Astrocyte (in vitro differentiated cells and primary cell): ENCODE data around the gene PDGFD. TPM values are rescaled to one million over a fixed set of nuclear protein-coding genes. Genes with fewer than 3 reads are reported as not detected.

ENCODE experiments used
- DNase-seq: peaks from one replicate; pipeline ENCODE4 v3.0.0-alpha.2; 2010; ENCODE audit warnings: low read depth
- FAIRE-seq: peaks from 2 replicates; lab custom pipeline; 2011; peaks lifted over from hg19 to GRCh38; lab: Jason Lieb, UNC
- H2AFZ ChIP-seq: 2 replicates; pipeline ENCODE4 v1.6.0; 2012; ENCODE audit warnings: low read depth, low read length, inconsistent platforms
- H3K27ac ChIP-seq: 2 replicates; pipeline ENCODE4 v1.5.1; 2011; ENCODE audit warnings: low read depth, low read length, inconsistent platforms
- H3K27me3 ChIP-seq: 2 replicates; pipeline ENCODE4 v1.6.0; 2011; ENCODE audit warnings: low read length, inconsistent platforms; ENCODE audit not compliant: insufficient read depth
- H3K36me3 ChIP-seq: 2 replicates; pipeline ENCODE4 v1.5.1; 2011; ENCODE audit warnings: low read length, inconsistent platforms; ENCODE audit not compliant: insufficient read depth
- H3K4me1 ChIP-seq: 2 replicates; pipeline ENCODE4 v1.5.1; 2011; ENCODE audit warnings: low read length, inconsistent platforms; ENCODE audit not compliant: insufficient read depth
- H3K4me2 ChIP-seq: 2 replicates; pipeline ENCODE4 v1.6.0; 2012; ENCODE audit warnings: low read length, inconsistent platforms
- H3K4me3 ChIP-seq: 2 replicates; pipeline ENCODE4 v1.5.1; 2011; ENCODE audit warnings: low read depth, mild to moderate bottlenecking, low read length, inconsistent platforms; ENCODE audit not compliant: insufficient read depth
- H3K79me2 ChIP-seq: 2 replicates; pipeline ENCODE4 v1.6.0; 2012; ENCODE audit warnings: mild to moderate bottlenecking, low read length, inconsistent platforms; ENCODE audit not compliant: insufficient read depth
- H3K9ac ChIP-seq: 2 replicates; pipeline ENCODE4 v1.6.0; 2012; ENCODE audit warnings: mild to moderate bottlenecking, low read length, inconsistent platforms
- H3K9me3 ChIP-seq: 2 replicates; pipeline ENCODE4 v1.5.1; 2012; ENCODE audit warnings: low read depth, mild to moderate bottlenecking, low read length, inconsistent platforms; ENCODE audit not compliant: insufficient read depth
- H4K20me1 ChIP-seq: 2 replicates; pipeline ENCODE4 v1.6.0; 2012; ENCODE audit warnings: low read length, inconsistent platforms; ENCODE audit not compliant: insufficient read depth
- H3K27ac Mint-ChIP-seq: one replicate; pipeline ENCODE4 v1.8.0; 2021; ENCODE audit warnings: mild to moderate bottlenecking, mixed read lengths; ENCODE audit not compliant: unreplicated experiment
- H3K27me3 Mint-ChIP-seq: one replicate; pipeline ENCODE4 v1.8.0; 2021; ENCODE audit warnings: low read depth, mixed read lengths; ENCODE audit not compliant: unreplicated experiment
- H3K36me3 Mint-ChIP-seq: one replicate; pipeline ENCODE4 v1.8.0; 2021; ENCODE audit warnings: low read depth, mixed read lengths; ENCODE audit not compliant: unreplicated experiment
- H3K4me1 Mint-ChIP-seq: one replicate; pipeline ENCODE4 v1.8.0; 2021; ENCODE audit warnings: low read depth, mixed read lengths; ENCODE audit not compliant: unreplicated experiment
- H3K4me3 Mint-ChIP-seq: one replicate; pipeline ENCODE4 v1.8.0; 2021; ENCODE audit warnings: mild to moderate bottlenecking, moderate library complexity, mixed read lengths; ENCODE audit not compliant: unreplicated experiment
- H3K9me3 Mint-ChIP-seq: one replicate; pipeline ENCODE4 v1.8.0; 2021; ENCODE audit warnings: mild to moderate bottlenecking, mixed read lengths; ENCODE audit not compliant: unreplicated experiment
- EZH2 ChIP-seq: IDR thresholded peaks from 2 replicates; pipeline ENCODE4 v1.6.1; 2012; ENCODE audit warnings: mild to moderate bottlenecking, low read length, inconsistent platforms; ENCODE audit not compliant: insufficient read depth
- total RNA-seq: library from RNA; stranded (reverse); gene quantifications from 2 replicates; pipeline ENCODE4 v1.2.1, GENCODE V29; 2021
- TF ChIP-seq, protein P1 (sequence below): IDR thresholded peaks from 2 replicates; pipeline ENCODE4 v1.5.1; 2011; ENCODE audit warnings: low read depth, mild to moderate bottlenecking, inconsistent platforms, low read length, moderate library complexity; ENCODE audit not compliant: insufficient read depth

PDGFD gene
- total RNA-seq, 1 donor from 2014 or later = 2.6 TPM

DNA sequence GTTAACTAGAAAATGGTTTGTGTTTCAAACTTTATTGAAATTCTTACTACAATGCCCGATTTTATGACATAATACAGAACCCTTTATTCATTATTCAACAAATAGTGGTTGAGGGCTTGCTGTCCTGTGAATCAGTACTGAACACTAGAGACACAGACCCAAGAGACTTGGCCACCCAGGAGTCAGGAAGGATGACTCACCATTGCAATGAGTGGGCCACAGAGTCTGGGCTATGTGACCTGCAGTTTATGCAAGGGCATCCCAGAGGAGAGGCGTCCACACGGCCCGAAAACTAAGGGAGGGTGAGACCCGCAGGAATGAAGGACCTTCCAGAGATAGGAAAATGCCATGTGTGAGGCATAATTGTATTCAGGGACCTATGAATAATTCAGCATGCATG lies 271.3 kb downstream of the PDGFD start:
- Mint-ChIP-seq H3K36me3 (no peaks in the 10 kb centered on the region), H3K9me3 (peaks cover 7% of the 10 kb centered on the region), H3K27me3 (no peaks in the 10 kb centered on the region), H3K27ac (no peak overlapping the region), H3K4me1 (peaks cover 18% of the 10 kb centered on the region), H3K4me3 (no peak overlapping the region)
- no peaks in the 10 kb centered on the region for H4K20me1 ChIP-seq
- no peak overlapping the region for H2AFZ ChIP-seq
- peak; percentile 41 for FAIRE-seq
- TF ChIP-seq, protein P1, sequence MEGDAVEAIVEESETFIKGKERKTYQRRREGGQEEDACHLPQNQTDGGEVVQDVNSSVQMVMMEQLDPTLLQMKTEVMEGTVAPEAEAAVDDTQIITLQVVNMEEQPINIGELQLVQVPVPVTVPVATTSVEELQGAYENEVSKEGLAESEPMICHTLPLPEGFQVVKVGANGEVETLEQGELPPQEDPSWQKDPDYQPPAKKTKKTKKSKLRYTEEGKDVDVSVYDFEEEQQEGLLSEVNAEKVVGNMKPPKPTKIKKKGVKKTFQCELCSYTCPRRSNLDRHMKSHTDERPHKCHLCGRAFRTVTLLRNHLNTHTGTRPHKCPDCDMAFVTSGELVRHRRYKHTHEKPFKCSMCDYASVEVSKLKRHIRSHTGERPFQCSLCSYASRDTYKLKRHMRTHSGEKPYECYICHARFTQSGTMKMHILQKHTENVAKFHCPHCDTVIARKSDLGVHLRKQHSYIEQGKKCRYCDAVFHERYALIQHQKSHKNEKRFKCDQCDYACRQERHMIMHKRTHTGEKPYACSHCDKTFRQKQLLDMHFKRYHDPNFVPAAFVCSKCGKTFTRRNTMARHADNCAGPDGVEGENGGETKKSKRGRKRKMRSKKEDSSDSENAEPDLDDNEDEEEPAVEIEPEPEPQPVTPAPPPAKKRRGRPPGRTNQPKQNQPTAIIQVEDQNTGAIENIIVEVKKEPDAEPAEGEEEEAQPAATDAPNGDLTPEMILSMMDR = no peak
- TF ChIP-seq EZH2 = no peak
- H3K27ac ChIP-seq = no peak overlapping the region
- peak; percentile 78 for DNase-seq
- no peaks in the 10 kb centered on the region for H3K9me3 ChIP-seq
- peaks cover 5% of the 10 kb centered on the region for H3K4me1 ChIP-seq
- H3K9ac ChIP-seq = no peak overlapping the region
- no peaks in the 10 kb centered on the region for H3K27me3 ChIP-seq
- no peaks in the 10 kb centered on the region for H3K79me2 ChIP-seq
- no peaks in the 10 kb centered on the region for H3K36me3 ChIP-seq
- peak overlapping the region; percentile 17 for H3K4me2 ChIP-seq
- H3K4me3 ChIP-seq = no peak overlapping the region

DNA sequence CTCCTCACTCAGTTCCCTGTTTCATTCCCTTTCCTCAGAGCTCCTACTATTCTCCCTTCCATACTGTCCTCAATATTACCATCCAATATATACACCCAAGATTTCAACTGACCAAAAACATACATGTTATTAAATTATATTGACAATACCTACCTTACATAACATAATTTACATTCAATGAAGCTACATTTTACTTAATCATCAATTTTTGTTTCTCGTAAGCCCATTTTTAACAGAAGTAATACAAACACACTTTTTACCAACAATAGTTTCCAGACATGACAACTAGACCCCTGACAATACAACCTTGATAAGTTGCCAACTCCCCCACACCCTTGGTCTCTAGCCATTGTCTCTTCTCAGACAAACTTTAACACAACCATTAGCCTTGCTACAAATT lies 273.3 kb downstream of the PDGFD start:
- Histone ChIP-seq H3K36me3 (no peaks in the 10 kb centered on the region), H3K27ac (no peak overlapping the region), H3K4me3 (no peak overlapping the region), H3K4me1 (peaks cover 5% of the 10 kb centered on the region), H3K27me3 (no peaks in the 10 kb centered on the region), H2AFZ (no peak overlapping the region), H3K9me3 (no peaks in the 10 kb centered on the region), H3K9ac (no peak overlapping the region), H3K79me2 (no peaks in the 10 kb centered on the region), H4K20me1 (no peaks in the 10 kb centered on the region), H3K4me2 (no peak overlapping the region)
- DNase-seq (no peak), FAIRE-seq (no peak)
- peaks cover 16% of the 10 kb centered on the region for H3K4me1 Mint-ChIP-seq
- H3K27me3 Mint-ChIP-seq = no peaks in the 10 kb centered on the region
- H3K4me3 Mint-ChIP-seq = no peak overlapping the region
- TF ChIP-seq EZH2 = no peak
- TF ChIP-seq, protein P1 = no peak
- peaks cover 7% of the 10 kb centered on the region for H3K9me3 Mint-ChIP-seq
- no peaks in the 10 kb centered on the region for H3K36me3 Mint-ChIP-seq
- H3K27ac Mint-ChIP-seq = no peak overlapping the region

DNA sequence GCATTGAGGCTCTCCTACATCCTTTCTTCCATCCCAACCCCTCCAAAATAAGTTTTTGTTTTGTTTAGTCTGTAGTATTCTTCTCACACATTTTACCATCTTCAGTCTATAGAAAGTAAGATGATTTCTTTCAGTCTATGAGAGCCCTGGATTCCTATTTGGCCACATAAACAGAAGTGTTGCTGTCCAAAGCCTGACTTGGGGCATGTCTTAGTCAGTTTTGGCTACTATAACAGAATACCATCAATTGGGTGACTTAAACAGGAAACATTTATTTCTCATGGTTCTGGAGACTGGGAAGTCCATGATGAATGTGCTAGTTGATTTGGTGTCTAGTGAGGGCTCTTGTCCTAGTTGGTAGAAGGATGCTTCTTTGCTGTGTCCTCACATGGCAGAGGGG lies 274.3 kb downstream of the PDGFD start:
- no peaks in the 10 kb centered on the region for H3K36me3 Mint-ChIP-seq
- FAIRE-seq = no peak
- H2AFZ ChIP-seq = no peak overlapping the region
- no peaks in the 10 kb centered on the region for H3K27me3 Mint-ChIP-seq
- no peaks in the 10 kb centered on the region for H3K27me3 ChIP-seq
- peaks cover 16% of the 10 kb centered on the region for H3K4me1 Mint-ChIP-seq
- no peak overlapping the region for H3K4me2 ChIP-seq
- peaks cover 7% of the 10 kb centered on the region for H3K9me3 Mint-ChIP-seq
- H3K27ac ChIP-seq = no peak overlapping the region
- H3K4me1 ChIP-seq = peaks cover 5% of the 10 kb centered on the region
- TF ChIP-seq, protein P1 = no peak
- TF ChIP-seq EZH2 = no peak
- no peaks in the 10 kb centered on the region for H3K36me3 ChIP-seq
- no peak overlapping the region for H3K4me3 Mint-ChIP-seq
- H3K4me3 ChIP-seq = no peak overlapping the region
- no peak overlapping the region for H3K27ac Mint-ChIP-seq
- no peaks in the 10 kb centered on the region for H4K20me1 ChIP-seq
- no peak overlapping the region for H3K9ac ChIP-seq
- no peak for DNase-seq
- no peaks in the 10 kb centered on the region for H3K79me2 ChIP-seq
- no peaks in the 10 kb centered on the region for H3K9me3 ChIP-seq
